ENCODE data around the gene IL17RC.
A peak's percentile ranks its signal among the peaks of the same experiment; 100 is the strongest.

IL17RC gene

DNA sequence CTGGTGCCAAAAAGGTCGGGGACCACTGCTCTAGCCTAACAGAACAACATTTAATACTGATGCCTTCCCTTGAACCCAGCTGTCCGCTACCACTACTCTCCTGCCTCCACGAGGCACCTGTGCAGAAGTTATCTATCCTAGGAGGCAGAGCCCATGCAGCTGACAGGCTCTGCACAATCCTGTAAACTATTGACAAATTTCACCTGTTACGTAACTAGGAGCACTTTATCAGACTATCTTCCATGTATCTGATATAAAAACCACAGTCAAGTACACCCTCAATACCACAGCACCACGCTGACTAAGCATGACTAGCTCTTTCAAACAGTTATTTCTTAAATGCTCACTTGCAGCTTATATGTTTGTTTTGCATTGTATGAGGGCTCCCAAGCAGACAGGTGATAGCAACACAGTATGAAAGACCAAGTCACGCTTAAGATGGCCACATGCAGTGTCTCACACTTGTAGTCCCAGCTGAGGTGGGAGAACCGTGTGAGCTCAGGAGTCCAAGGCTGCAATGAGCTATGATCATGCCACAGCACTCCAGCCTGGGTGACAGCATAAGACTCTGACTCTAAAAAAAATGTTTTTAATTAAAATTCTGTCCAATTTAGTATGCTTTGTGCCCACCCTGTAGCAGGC is 4.5 kb upstream of the IL17RC start:
- no peak for DNase-seq (ENCODE audit: low read depth)
- no peak overlapping the region for H3K4me3 ChIP-seq (ENCODE audit: low read depth, low read length)

DNA sequence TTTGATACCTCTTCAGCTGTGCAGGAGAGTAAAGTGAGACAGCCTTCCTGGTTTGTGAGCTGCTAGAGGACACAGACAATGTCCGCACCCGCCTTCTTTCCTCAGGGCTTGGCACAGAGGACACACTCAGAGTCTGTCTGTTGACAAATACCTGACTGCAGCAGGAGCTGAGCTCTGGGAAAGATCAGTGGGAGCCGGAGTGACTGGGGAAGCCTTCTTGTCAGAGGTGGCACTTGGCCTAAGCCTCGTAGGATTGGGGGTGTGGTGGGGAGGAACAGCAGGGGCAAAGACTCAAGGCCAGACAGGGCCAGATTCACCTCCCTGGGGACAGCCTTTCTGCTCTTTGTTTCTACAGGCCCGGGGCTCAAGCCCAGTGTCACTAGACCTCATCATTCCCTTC is 3.3 kb upstream of the IL17RC start:
- no peak for DNase-seq (ENCODE audit: low read depth)
- no peak overlapping the region for H3K4me3 ChIP-seq (ENCODE audit: low read depth, low read length)

GRCh38 chr3:9914011-9914410 is 2.9 kb upstream of the IL17RC start:
- H3K4me3 ChIP-seq (ENCODE audit: low read depth, low read length), result no peak overlapping the region
- DNase-seq (ENCODE audit: low read depth), result no peak

DNA sequence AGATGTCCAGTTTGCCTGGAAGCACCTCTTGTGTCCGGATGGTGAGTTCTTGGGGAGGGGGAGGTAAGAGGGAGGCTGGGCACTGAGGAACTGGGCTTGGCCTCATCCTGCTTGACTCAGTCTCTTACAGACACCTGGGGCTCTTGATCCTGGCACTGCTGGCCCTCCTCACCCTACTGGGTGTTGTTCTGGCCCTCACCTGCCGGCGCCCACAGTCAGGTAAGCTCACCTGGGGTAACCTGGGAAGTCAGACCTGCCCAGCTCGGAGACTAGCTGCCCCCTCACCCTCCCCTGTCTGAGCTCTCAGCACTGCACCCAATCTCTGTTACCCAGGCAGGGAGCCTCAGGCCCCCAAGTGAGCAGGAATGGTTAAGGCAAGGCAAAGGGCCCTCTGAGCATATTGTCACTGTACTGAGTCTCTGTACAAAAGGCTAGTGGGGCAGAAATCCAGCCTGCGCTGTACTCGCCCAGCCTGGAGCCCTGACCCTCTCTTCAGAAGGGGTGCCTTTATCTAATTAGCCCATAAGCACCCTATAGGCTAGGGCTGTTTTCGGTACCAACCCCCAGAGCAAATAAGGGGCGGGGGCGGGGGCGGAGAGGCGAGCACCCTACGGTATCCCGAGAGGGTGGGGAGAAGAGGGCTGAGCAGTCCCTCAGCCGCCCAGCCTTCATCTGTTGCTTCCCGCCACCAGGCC is 2.2 kb upstream of the IL17RC start:
- DNase-seq (ENCODE audit: low read depth), result no peak
- peak overlapping the region; percentile 50 for H3K4me3 ChIP-seq (ENCODE audit: low read depth, low read length)

DNA sequence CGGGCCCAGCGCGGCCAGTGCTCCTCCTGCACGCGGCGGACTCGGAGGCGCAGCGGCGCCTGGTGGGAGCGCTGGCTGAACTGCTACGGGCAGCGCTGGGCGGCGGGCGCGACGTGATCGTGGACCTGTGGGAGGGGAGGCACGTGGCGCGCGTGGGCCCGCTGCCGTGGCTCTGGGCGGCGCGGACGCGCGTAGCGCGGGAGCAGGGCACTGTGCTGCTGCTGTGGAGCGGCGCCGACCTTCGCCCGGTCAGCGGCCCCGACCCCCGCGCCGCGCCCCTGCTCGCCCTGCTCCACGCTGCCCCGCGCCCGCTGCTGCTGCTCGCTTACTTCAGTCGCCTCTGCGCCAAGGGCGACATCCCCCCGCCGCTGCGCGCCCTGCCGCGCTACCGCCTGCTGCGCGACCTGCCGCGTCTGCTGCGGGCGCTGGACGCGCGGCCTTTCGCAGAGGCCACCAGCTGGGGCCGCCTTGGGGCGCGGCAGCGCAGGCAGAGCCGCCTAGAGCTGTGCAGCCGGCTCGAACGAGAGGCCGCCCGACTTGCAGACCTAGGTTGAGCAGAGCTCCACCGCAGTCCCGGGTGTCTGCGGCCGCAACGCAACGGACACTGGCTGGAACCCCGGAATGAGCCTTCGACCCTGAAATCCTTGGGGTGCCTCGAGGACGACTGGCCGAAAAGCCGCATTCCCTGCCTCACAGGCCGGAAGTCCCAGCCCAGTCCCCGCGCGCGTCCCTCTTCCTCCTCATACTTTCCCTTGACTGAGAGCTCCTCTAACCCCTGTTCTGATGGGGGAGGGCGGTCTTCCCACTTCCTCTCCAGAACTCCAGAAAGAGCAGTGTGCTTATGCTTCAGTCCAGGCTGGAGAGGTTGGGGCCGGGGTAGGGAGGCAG is 1.4 kb upstream of the IL17RC start:
- H3K4me3 ChIP-seq (ENCODE audit: low read depth, low read length), result peak overlapping the region; percentile 50
- no peak for DNase-seq (ENCODE audit: low read depth)

DNA sequence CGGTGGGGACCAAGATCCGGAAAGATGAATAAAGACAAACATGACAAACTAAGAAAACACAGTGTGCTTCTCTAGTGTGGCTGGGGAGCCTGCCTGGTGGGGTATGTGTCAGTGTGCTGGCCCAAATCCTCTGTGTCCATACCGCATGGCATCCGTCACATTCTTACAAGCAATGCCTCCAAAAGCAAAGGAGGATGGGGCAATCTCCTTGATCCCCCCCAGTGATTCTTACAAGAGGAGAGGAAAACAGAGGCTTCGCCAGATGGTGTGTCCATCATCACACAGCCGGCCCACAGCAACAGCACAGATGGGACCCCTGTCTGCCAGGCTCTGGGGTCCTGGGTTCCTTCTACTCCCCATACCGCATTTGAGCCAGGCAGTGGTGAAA is 558 bp upstream of the IL17RC start:
- peak; percentile 54 for DNase-seq (ENCODE audit: low read depth)
- peak overlapping the region; percentile 64 for H3K4me3 ChIP-seq (ENCODE audit: low read depth, low read length)

- peak overlapping the region; percentile 64 for H3K4me3 ChIP-seq (ENCODE audit: low read depth, low read length)
- DNase-seq (ENCODE audit: low read depth), result no peak
These were observed 922 bp downstream of the IL17RC start for GRCh38 chr3:9917820-9918219.

GRCh38 chr3:9918261-9919038 is 1.6 kb downstream of the IL17RC start:
- no peak for DNase-seq (ENCODE audit: low read depth)
- H3K4me3 ChIP-seq (ENCODE audit: low read depth, low read length), result peak overlapping the region; percentile 64

- no peak overlapping the region for H3K4me3 ChIP-seq (ENCODE audit: low read depth, low read length)
- DNase-seq (ENCODE audit: low read depth), result no peak
These were observed 11.3 kb downstream of the IL17RC start for GRCh38 chr3:9928158-9928557.

- H3K4me3 ChIP-seq (ENCODE audit: low read depth, low read length), result no peak overlapping the region
- DNase-seq (ENCODE audit: low read depth), result no peak
These were observed 14.0 kb downstream of the IL17RC start for GRCh38 chr3:9930804-9931418.

DNA sequence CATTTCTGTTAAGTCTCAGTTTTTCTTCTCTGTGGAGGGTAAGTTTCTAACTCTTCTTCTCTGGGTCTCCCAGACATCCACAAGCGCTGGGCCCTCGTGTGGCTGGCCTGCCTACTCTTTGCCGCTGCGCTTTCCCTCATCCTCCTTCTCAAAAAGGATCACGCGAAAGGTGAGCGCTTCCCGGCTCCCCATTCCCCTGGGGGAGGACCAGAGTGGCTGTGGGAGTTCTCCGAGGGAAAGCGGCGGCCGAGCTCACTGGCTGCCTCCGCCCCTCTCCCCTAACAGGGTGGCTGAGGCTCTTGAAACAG is 15.6 kb downstream of the IL17RC start:
- H3K4me3 ChIP-seq (ENCODE audit: low read depth, low read length), result peak overlapping the region; percentile 67

GRCh38 chr3:9932843-9933560 is 16.1 kb downstream of the IL17RC start:
- H3K4me3 ChIP-seq (ENCODE audit: low read depth, low read length), result peak overlapping the region; percentile 67
- no peak for DNase-seq (ENCODE audit: low read depth)

More for the DNA sequence above, 15.6 kb downstream of the IL17RC start:
- DNase-seq (ENCODE audit: low read depth), result no peak

DNA sequence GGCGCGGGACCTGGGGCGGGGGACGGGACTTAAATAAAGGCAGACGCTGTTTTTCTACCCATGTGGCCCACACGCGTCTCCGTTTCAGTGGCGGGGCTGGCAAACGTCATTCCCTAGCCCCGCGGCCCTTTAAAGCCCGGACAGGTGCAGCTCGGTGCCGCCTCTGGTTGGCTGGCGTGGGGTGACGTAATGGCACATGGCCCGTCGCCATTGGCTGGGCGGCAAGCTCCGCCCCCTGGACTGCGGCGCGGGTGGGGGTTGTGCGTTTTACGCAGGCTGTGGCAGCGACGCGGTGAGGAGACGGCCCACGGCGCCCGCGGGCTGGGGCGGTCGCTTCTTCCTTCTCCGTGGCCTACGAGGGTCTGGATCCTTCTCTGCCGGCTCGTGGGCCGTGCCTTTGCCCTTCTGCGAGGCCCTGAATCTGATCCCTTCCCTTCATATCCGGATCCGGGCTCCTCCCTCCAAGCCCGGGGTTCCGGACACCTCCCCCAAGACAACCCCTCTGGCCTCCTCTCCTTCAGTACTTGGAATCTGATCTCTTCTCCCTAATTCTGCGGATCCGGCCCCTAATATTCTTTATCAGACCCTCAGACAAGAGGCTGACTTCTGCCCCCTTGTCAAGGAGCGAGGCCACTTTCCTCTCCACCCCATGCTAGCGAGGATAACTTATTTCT is 16.8 kb downstream of the IL17RC start, which contains the start of gene CRELD1:
CRELD1 (plus strand) TSS at position 274 of the 674 bp plus-strand sequence. CDS start 605 bp downstream, outside the sequence.
- peak within 1 kb of the TSS; percentile 67 for H3K4me3 ChIP-seq (ENCODE audit: low read depth, low read length)
- DNase-seq (ENCODE audit: low read depth), result peak; percentile 78

GRCh38 chr3:9934235-9934621 is 17.3 kb downstream of the IL17RC start:
- no peak for DNase-seq (ENCODE audit: low read depth)
- peak overlapping the region; percentile 67 for H3K4me3 ChIP-seq (ENCODE audit: low read depth, low read length)

DNA sequence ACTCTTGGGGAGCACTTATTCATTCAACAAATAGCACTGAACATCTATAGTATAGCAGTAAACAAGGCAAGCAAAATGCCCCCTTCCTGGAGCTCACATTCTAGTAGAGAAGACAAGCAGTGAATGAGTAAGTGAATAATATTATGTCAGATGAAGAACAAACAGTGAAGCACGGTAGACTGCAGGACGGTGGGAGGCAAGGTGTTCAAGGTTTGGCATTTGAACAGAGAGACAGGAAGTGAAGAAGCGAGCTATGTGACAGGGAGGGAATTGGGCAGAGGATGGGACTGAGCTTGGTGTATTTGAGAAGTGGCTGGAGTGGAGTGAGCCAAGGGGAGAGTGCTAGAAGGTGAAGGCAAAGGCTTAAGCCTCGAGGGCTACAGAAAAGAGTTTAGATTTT is 18.1 kb downstream of the IL17RC start:
- H3K4me3 ChIP-seq (ENCODE audit: low read depth, low read length), result peak overlapping the region; percentile 67
- DNase-seq (ENCODE audit: low read depth), result no peak

GRCh38 chr3:9935966-9936510 is 19.1 kb downstream of the IL17RC start:
- DNase-seq (ENCODE audit: low read depth), result no peak
- H3K4me3 ChIP-seq (ENCODE audit: low read depth, low read length), result no peak overlapping the region

- no peak overlapping the region for H3K4me3 ChIP-seq (ENCODE audit: low read depth, low read length)
- no peak for DNase-seq (ENCODE audit: low read depth)
These were observed 20.8 kb downstream of the IL17RC start for GRCh38 chr3:9937486-9938238.

All from skeletal muscle cell (primary cell).